ENCODE results near the gene NSUN6.

NSUN6 gene

DNA sequence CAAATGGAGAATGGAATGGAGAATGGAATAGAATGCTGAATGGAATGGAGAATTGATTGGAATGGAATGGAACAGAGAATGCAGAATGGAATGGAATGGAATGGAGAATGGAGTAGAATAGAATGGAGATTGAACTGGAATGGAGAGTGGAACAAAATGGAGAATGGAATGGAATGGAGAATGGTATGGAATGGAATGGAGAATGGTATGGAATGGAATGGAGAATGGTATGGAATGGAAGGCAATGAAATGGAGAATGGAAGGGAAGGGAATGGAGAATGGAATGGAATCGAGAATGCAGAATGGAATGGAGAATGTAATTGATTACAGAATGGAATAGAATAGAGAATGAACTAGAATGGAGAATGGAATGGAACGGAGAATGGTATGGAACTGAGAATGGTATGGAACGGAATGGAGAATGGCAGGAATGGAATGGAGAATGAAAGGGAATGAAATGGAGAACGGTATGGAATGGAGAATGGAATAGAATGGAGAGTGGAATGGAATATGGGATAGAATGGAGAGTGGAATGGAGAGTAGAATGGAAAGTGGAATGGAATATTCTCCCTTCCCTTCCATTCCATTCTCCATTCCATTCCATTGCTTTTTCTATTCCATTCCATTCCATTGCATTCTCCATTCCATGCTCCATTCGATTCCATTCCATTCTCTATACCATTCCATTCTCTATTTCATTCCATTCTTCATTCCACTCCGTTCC, 88.2 kb downstream of the NSUN6 start:
- DNase-seq (ENCODE audit: low read depth), result no peak

DNA sequence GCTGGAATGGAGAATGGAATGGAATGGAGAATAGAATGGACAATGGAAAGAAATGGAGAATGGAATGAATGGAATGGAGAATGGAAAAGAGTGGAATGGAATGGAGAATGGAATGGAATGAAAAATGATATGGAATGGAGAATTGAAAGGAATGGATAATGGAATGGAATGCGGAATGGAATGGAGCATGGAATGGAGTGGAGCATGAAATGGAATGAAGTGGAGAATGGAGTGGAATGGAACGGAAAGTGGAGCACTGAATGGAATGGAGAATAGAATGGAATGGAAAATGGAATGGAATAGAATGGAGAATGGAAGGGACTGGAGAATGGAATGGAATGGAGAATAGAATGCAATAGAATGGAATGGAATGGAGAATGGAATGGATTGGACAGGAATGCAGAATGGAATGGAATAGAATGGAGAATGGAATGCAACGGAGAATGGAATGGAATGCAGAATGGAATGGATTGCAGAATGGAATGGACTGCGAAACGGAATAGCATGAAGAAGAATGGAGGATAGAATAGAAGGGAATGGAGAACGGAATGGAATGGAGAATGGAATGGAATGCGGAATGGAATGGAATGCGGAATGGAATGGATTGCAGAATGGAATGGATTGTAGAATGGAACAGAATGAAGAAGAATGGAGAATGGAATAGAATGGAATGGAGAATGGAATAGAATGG, 89.4 kb downstream of the NSUN6 start:
- DNase-seq (ENCODE audit: low read depth), result no peak

DNA sequence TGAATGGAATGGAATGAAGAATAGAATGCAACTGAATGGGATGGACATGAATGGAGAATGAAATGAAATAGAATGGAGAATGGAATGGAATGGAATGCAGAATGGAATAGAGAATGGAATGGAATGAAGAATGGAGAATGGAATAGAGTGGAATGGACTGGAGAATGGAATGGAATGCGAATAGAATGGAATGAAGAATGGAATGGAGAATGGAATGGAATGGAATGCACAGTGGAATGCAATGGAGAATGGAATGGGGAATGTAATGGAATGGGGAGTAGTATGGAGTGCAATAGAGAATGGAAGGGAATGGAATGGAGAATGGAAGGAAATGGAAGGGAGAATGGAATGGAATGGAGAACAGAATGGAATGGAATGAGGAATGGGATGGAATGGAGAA, 93.4 kb downstream of the NSUN6 start:
- no peak for DNase-seq (ENCODE audit: low read depth)

DNA sequence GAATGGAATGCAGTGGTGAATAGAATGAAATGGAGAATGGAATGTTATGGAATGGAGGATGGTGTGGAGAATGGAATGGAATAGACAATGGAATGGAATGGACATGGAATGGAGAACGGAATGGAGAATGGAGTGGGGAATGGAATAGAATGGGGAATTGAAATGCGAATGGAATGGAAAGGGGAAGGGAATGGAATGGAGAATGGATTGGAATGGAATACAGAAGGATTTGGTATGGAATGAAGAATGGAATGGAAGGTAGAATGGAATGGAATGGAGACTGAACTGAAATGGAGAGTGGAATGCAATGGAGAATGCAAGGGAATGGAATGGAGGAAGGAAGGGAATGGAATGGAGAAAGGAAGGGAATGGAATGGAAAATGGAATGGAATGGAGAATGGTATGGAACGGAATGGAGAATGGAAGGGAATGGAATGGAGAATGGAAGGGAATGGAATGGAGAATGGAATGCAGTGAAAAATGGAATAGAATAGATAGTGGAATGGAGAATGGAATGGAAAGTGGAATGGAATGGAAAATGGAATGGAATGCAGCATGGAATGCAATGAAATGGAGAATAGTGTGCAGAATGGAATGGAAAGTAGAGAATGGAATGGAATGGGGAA, 94.8 kb downstream of the NSUN6 start:
- no peak for DNase-seq (ENCODE audit: low read depth)

DNA sequence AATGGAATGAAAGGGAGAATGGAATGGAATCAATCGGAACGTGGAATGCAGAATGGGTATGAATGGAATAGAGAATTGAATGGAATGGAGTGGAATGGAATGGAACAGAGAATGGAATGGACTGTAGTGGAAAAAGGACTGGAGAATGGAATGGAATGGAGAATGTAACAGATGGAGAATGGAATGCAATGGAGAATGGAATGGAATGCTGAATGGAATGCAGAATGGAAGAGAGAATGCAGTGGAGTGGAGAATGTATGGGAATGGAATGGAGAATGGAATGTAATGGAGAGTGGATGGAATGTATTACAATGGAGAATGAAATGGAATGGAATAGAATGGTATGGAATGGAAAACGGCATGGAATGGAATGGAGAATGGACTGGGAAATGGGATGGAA, 96.9 kb downstream of the NSUN6 start:
- DNase-seq (ENCODE audit: low read depth), result no peak

DNA sequence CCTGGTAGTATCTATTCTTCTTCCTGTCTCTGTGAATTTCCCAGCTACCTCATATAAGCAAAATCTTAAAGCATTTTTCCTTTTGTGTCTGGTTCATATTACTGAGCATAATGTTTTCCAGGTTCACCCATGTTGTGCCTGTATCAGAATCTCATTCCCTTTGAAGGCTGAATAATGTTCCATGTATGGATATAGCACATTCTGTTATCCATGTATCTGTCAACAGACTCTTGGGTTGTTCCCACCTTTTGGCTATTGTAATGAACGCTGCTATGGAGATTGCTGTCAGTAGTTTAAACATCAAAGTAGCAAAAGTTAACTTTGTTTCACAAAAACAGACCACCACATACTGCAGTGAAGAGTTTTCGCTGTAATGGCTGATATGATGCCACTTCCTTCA, 99.9 kb downstream of the NSUN6 start:
- no peak for DNase-seq (ENCODE audit: low read depth)

DNA sequence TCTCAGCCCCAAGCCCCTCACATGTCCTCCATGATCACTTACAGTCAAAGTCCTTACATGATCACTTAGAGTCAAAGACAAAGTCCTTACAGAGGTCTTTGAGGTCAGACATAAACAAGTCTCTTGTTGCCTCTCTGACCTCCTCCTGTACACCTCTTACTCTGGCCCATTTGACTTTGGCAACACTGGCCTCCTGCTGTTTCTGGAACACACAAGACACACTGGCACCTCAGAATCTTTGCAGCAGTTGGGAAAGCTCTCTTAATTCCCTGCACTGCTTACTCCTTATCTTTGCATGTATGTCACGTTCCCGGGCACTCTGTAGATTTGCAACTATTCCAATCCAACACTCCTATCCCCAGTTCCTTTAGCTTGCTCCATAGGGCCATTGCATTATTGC, 102.3 kb downstream of the NSUN6 start:
- no peak for DNase-seq (ENCODE audit: low read depth)

- DNase-seq (ENCODE audit: low read depth), result no peak
These were observed 105.6 kb downstream of the NSUN6 start for GRCh38 chr10:18545621-18546305.

DNA sequence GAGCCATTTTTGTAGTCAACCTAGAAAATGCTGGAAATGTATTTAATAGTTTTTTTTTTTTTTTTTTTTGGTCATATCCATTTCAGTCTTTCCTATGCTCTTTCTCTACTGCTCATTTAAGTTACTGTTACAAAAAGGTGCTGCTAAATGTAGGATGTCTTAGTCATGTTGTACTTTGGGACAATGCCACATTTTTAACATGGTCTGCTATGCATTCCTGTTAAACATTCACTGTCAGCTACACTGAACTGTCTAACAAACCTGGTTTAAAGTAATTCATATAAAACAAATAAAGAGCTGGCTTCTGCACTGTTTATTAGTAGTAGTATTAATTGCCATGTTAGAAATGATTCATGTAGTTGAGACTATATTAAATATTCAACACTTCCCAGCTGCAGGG, 108.6 kb downstream of the NSUN6 start:
- DNase-seq (ENCODE audit: low read depth), result no peak

- DNase-seq (ENCODE audit: low read depth), result no peak
These were observed 111.2 kb downstream of the NSUN6 start for GRCh38 chr10:18540195-18540594.

- DNase-seq (ENCODE audit: low read depth), result no peak
These were observed 112.1 kb downstream of the NSUN6 start for GRCh38 chr10:18539335-18539734.

- DNase-seq (ENCODE audit: low read depth), result no peak
These were observed 117.5 kb downstream of the NSUN6 start for GRCh38 chr10:18533896-18534295.

DNA sequence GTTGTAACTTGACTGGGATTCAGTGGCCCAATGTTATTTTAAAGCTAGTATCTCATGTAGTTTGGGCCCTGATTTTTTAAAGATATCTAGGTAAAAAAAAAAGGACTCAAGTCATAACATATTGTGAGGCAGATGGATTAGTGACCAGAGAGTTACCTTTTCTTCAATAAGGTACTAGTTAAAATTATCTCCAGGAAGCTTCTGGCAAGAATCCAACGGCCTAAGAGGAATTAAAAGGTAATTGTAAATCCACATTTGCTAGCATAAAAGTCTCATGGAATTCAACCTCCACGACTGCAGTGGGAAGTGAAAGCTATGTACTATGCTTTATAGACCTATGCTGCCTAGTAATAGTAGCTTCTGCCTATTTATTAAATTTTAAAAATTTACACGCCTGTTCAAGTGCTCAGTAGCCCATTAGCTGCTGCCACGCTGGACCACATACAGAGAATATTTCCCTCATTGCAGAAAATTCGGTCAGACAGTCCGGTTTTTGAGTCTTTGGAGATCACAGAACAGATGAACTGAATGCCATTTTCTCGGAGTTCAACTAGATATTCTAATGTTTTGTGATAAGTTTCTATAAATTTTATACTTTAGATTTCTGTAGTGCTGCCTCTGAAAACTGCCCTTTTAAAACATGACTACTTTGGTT, 118.4 kb downstream of the NSUN6 start:
- no peak for DNase-seq (ENCODE audit: low read depth)

DNA sequence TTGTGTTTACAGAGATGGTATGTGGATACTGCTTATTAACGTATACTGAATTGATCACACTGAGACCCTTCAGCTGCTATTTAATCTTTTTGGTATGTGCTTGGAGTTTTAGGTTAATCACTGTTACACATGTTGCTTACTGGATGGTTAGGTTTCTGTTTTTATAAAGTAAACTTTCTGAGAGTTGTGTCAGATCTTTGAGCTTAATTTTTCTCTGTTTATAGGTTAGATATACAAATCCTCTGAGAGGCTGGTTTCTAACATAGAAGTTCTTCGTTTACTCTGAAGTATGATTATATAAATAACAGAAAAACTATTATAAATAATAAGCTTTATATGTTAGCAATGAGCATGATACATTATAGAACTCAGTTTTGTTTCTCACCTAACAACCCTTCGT, 123.1 kb downstream of the NSUN6 start:
- no peak for DNase-seq (ENCODE audit: low read depth)

- DNase-seq (ENCODE audit: low read depth), result no peak
These were observed 123.7 kb downstream of the NSUN6 start for GRCh38 chr10:18527687-18528086.

- no peak for DNase-seq (ENCODE audit: low read depth)
These were observed 127.5 kb downstream of the NSUN6 start for GRCh38 chr10:18523858-18524257.

GRCh38 chr10:18523025-18523424, 128.4 kb downstream of the NSUN6 start:
- DNase-seq (ENCODE audit: low read depth), result no peak

DNA sequence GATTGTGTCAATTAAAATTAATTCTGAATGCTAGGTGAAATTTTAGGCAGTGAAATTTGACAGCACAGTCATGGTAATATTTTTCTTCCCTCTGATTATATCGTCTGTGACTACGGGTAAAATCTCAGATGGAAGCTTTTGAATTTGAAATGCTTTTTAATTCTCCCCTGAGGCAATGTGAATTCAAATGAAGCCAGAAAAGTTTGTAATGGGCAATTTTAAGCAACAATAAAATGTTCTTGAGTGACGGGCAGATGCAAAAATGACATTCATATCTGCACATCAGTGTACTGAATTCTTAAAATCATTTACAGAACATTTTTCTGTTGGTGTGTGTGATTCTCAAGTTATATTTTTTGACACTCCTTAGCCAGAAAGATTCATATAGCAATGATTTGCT, 134.5 kb downstream of the NSUN6 start:
- DNase-seq (ENCODE audit: low read depth), result no peak

- DNase-seq (ENCODE audit: low read depth), result no peak
These were observed 136.8 kb downstream of the NSUN6 start for GRCh38 chr10:18514537-18514936.

GRCh38 chr10:18508587-18508986, 142.8 kb downstream of the NSUN6 start:
- no peak for DNase-seq (ENCODE audit: low read depth)

DNA sequence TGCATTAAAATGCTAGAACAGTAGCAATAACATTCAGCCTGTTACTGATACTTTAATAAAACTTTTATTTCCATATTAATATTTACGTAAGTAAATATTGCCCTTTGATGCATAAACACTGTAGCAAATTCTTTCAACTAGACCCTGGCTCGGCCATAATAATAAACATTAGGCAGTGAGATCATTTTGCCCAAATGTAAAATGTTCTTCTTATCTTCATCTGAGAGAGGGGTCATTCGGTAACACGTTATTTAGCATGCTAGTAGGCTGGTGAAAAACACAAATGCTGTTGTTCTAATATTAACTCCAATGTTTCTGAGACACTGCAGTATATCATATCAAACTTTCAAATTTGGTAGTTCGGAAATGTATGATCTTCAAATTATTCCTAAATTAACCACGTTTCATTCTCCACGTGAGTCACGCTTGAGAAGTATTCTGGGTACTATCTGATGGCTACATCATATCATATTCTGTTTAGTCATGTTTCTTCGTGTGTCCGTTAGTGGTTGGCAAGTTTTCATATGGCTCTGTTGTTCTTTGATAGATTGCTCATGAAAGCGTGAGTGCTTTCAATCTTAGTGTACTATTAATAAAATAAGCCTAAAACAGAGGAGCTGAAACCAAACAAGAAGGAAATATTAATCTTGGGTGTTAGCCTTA, 145.8 kb downstream of the NSUN6 start:
- DNase-seq (ENCODE audit: low read depth), result no peak

- no peak for DNase-seq (ENCODE audit: low read depth)
These were observed 147.2 kb downstream of the NSUN6 start for GRCh38 chr10:18504161-18504560.
